MV-4-11 (cell line): ENCODE results near the gene PHF10.
"Not testable (repeated sequence)": the region's sequence is repeated elsewhere in the genome, so short reads cannot be mapped to it uniquely, and the experiment has no call there.

Source experiments
- DNase-seq: peaks from one replicate; lab custom pipeline; 2025; lab: John Stamatoyannopoulos, UW

PHF10 gene

DNA sequence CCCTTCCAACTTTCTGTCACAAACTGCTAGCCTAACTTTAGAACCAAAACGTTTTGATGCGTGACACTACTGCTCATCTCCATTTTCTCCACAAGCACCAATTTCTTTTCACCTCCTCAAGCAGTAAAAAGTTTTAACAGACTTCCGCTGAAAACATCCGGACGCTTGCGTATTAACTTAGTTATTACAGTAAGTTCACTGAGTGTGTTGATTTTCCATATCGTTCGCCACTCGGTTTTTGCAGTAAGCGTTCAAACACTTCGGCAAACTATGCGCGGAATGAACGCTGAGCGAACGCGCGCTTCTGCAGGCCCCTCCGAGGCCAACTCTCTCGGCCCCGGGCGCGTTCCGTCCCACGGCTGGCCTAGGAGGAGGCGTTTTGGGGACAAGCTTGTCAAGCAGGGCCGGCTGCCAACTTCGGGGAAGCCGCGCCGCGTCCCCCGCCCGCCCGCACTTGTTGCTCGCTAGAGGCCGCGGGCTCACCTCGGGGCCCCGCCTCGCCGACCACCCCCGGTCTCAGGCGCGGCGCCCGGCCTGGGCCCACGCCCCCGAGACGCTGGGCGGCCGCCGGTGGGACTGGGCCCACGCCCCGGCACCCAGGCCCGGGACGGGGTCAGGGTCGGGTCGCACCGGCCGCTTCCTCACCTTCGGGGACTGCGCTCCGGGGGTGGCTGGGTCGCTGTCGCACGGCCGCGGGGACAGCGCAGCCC is 945 bp downstream of the PHF10 start:
- no peak for DNase-seq

- DNase-seq: peak; percentile 71
Observed at GRCh38 chr6:169722362-169723199, 1.7 kb downstream of the PHF10 start.

GRCh38 chr6:169720207-169720855 is 4.0 kb downstream of the PHF10 start:
- peak; percentile 83 for DNase-seq

- DNase-seq: peak; percentile 33
Observed at GRCh38 chr6:169719117-169719516, 5.2 kb downstream of the PHF10 start.

GRCh38 chr6:169714595-169714994 is 9.7 kb downstream of the PHF10 start:
- DNase-seq: no peak

- peak; percentile 30 for DNase-seq
Observed at GRCh38 chr6:169714178-169714577, 10.1 kb downstream of the PHF10 start.

DNA sequence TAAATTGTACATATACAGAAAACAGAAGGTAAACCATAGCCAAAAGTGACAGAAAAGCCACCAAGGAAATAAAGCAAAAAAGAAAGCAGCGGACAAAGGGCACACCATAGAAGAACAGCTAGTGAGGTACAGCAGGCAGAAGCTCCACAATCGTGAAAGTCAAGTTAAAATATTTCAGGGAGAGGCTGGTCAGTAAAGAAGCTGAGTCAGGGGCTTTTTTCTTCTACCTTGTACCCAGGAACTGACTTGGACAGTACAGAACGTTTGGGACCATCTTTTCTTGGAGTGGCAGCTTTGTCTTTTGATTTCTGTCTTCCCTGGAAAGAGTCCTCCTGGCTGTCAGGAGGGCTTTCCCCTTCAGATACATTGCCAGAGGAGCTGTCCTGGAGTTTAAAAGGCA is 14.3 kb downstream of the PHF10 start:
- no peak for DNase-seq

GRCh38 chr6:169709293-169709692 is 15.0 kb downstream of the PHF10 start:
- DNase-seq: no peak

DNA sequence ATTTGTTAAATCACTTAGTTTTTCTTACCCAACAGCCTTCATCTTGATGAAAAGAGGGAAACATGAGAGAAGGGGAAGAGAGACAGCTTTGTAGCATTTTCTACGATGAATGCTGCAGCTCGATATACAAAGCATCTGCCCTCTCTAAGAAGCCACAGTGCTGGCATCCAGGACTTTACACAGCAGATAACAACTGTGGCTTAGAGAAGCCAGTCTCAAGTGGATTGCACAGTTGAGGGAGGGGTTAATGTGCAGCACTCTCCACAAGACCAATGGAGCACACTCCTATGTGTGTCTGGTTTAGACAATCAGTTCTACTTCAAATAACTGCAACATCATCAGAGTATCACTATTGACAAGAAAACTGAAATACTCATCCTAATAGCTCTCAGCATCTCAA is 16.5 kb downstream of the PHF10 start:
- DNase-seq: peak; percentile 80

GRCh38 chr6:169702840-169703246 is 21.5 kb downstream of the PHF10 start:
- DNase-seq: no peak

DNA sequence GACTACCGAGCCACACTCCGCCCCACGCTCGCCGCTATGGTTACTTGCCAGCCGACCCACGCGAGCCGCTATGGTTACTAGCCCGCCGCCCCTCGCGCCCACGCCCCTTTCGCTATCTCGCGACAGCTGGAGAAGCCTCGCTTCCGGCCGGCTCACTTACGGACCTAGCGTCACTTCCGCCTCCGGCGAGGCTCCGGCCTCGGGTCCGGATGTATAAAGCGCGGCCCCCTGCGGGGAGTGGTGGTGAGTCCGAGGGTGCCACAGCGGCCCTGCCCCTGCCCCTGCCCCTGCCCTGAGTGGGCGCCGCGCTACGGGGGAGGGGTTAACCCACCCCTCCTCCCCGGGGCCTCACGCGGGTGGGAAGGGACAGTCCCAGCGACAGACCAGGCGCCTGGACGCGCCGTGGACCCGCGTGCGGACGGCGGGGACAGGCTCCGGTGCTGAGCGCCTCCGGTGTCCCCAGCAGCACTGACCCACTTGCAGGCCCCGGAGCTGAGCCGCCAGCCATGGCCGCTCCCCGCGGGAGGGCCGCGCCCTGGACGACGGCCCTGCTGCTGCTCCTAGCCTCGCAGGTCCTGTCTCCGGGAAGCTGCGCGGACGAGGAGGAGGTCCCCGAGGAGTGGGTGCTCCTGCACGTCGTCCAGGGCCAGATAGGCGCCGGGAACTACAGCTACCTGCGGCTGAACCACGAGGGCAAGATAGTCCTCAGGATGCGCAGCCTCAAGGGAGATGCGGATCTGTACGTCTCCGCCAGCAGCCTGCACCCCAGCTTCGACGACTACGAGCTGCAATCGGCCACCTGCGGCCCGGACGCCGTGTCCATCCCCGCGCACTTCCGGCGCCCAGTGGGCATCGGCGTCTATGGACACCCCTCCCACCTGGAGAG is 22.1 kb downstream of the PHF10 start, which contains the start of the genes C6orf120 and WDR27:
Gene C6orf120 (plus strand): TSS at position 173 of the 886 bp plus-strand sequence. CDS start 334 bp downstream, at position 507.
Gene WDR27 (minus strand): TSS at position 76 of the 886 bp plus-strand sequence. CDS start 13,024 bp downstream, outside the sequence.
- peak; percentile 96 for DNase-seq

GRCh38 chr6:169701311-169701953 is 22.9 kb downstream of the PHF10 start:
- DNase-seq: no peak

DNA sequence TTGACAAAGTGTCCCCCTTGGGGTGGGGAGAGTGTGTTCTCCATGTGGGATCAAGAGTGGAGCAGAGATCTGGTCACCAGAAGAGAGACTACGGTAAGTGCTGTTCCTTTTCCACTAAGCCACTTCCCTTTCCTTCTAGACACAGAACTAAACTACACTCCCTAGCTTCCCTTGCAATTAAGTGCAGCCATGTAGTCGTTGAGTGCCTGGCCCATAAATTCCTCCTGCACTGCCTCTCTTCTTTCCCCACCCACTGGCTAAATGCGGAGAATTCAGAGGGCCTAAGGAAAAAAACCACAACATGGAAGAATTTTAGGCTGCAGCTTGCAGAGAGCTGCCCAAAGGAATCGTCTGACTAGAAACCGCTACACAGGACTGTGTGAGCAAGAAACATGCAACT is 24.0 kb downstream of the PHF10 start:
- DNase-seq: peak; percentile 88

GRCh38 chr6:169697115-169697514 is 27.2 kb downstream of the PHF10 start:
- not testable (repeated sequence) for DNase-seq

- no peak for DNase-seq
Observed at GRCh38 chr6:169695131-169695530, 29.2 kb downstream of the PHF10 start.

- DNase-seq: peak; percentile 75
Observed at GRCh38 chr6:169692516-169692915, 31.8 kb downstream of the PHF10 start.

DNA sequence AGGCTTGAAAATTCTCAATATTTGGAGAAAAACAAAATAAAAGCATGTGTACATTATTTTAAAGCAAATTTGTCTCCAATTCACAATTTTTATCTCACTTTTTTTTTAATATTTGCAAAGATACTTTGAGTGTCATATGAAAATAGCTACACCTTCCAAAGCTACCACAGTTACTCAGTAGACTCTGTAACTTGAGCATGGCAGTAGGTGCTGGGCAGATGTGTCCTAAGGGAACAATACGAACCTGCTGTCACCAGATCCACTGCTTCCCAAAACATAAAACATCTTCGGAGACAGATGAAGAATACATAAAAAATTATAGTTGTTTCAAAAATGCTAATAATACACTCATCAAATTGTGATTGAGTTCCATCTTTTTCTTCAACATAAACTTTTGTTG is 33.0 kb downstream of the PHF10 start:
- DNase-seq: no peak

GRCh38 chr6:169689287-169689686 is 35.0 kb downstream of the PHF10 start:
- DNase-seq: peak; percentile 91

GRCh38 chr6:169685860-169686259 is 38.4 kb downstream of the PHF10 start:
- no peak for DNase-seq

DNA sequence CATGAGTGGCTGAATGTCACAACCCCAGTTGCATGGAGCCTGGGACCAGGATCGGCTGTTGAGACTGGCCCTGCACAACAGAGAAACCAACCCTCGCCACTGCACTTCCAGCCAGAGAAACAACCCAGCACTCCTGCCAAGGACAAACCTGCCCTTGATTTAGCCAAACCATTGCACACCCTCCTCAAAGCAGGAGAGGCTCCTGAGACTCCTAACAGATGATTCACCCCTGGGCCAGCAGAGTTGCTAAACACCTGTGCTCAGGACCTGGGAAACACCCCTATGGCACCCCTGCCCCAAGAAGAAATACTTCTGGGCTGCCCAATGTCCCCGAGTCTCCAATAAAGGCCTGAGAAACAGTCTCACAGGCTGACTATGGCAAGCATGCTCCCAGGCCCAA is 40.2 kb downstream of the PHF10 start:
- no peak for DNase-seq

DNA sequence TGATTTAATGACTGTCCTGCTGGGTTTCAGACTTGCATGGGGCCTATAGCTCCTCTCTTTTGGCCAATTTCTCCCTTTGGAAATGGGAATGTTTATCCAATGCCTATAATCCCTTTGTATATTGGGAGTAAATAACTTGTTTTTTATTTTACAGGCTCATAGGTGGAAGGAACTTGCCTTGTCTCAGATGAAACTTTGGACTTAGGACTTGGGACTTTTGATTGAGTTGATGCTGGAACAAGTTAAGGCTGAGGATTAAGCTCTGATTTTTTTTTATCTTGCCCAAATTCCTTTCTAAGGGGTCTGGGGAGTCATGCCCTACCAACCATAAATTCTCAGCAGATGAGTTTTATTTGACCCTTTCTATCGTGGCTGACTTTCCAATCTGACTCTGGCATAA is 46.0 kb downstream of the PHF10 start:
- no peak for DNase-seq
